ENCODE measurements around the gene FIBCD1. TPM values are rescaled to one million over a fixed set of nuclear protein-coding genes. Genes with fewer than 3 reads are reported as not detected.
A peak's percentile ranks its signal among the peaks of the same experiment; 100 is the strongest.

The FIBCD1 gene
- total RNA-seq, 1 experiment from 2014 or later: 7.1 TPM

GRCh38 chr9:130906735-130907416 lies 32.2 kb downstream of the FIBCD1 start:
- H3K4me1 Mint-ChIP-seq: peaks cover 2 to 28% of the 10 kb centered on the region in 2 experiments
- no peak overlapping the region for H4K5ac ChIP-seq (ENCODE audit: insufficient read length, low read depth, low read length)
- no CpG with 5 or more reads among the region's 21 CpGs for WGBS (ENCODE audit: extremely low coverage, insufficient read length, low lambda C conversion rate)

More at GRCh38 chr9:130906735-130907416, 32.2 kb downstream of the FIBCD1 start:
- Mint-ChIP-seq H3K36me3 (ENCODE audit: insufficient read depth in 1 of 3, low read depth in 3 of 3) (no peaks in the 10 kb centered on the region; a peak in 1 of 7 replicates), H3K27me3 (ENCODE audit: low read depth) (no peaks in the 10 kb centered on the region), H3K4me3 (no peak overlapping the region), H3K27ac (peak overlapping the region; percentile 40 to 88 (median 57); a peak in 3 of 7 replicates), H3K9me3 (no peaks in the 10 kb centered on the region)
- H2AK5ac ChIP-seq (ENCODE audit: insufficient read length, low read length): no peak overlapping the region
- no peak overlapping the region for H3K27ac ChIP-seq (ENCODE audit: insufficient read length, low read depth, low read length)
- no peak overlapping the region for H3K9ac ChIP-seq (ENCODE audit: extremely low read depth, insufficient read length, low read length)
- TF ChIP-seq, protein P1, sequence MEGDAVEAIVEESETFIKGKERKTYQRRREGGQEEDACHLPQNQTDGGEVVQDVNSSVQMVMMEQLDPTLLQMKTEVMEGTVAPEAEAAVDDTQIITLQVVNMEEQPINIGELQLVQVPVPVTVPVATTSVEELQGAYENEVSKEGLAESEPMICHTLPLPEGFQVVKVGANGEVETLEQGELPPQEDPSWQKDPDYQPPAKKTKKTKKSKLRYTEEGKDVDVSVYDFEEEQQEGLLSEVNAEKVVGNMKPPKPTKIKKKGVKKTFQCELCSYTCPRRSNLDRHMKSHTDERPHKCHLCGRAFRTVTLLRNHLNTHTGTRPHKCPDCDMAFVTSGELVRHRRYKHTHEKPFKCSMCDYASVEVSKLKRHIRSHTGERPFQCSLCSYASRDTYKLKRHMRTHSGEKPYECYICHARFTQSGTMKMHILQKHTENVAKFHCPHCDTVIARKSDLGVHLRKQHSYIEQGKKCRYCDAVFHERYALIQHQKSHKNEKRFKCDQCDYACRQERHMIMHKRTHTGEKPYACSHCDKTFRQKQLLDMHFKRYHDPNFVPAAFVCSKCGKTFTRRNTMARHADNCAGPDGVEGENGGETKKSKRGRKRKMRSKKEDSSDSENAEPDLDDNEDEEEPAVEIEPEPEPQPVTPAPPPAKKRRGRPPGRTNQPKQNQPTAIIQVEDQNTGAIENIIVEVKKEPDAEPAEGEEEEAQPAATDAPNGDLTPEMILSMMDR (conservative IDR thresholded peaks at IDR 0.05): no peak
- no peak overlapping the region for H3K4ac ChIP-seq (ENCODE audit: low read depth, low read length)
- no peak overlapping the region for H2BK5ac ChIP-seq (ENCODE audit: insufficient read length, low read length)
- H2BK120ac ChIP-seq (ENCODE audit: low read depth, low read length, poor library complexity, severe bottlenecking): no peak overlapping the region
- no peak overlapping the region for H3K18ac ChIP-seq (ENCODE audit: insufficient read length, low read depth, low read length)
- no peak overlapping the region for H3K56ac ChIP-seq (ENCODE audit: insufficient read length, low read depth, low read length)
- no peaks in the 10 kb centered on the region for H4K20me1 ChIP-seq (ENCODE audit: control insufficient read depth, insufficient read depth, insufficient read length)
- no peak overlapping the region for H3K4me2 ChIP-seq (ENCODE audit: insufficient read depth, insufficient read length, low read length)
- no peaks in the 10 kb centered on the region for H3K4me1 ChIP-seq (ENCODE audit: insufficient read depth, low read length)
- H4K8ac ChIP-seq (replicated peaks; ENCODE audit: insufficient read length, low read depth, low read length): no peak overlapping the region
- H3T11ph ChIP-seq (ENCODE audit: low read length): no peak overlapping the region
- no peak overlapping the region for H2BK20ac ChIP-seq (ENCODE audit: low read depth, low read length, poor library complexity, severe bottlenecking)
- H3K23ac ChIP-seq (ENCODE audit: insufficient read length, low read depth, low read length): no peak overlapping the region
- no peak overlapping the region for H3K14ac ChIP-seq (ENCODE audit: insufficient read depth, low read length)
- H2BK15ac ChIP-seq (ENCODE audit: low read depth, low read length): no peak overlapping the region
- no peaks in the 10 kb centered on the region for H3K9me3 ChIP-seq (ENCODE audit: control insufficient read depth, low read depth, low read length)
- no peak overlapping the region for H4K91ac ChIP-seq (ENCODE audit: insufficient read length, low read depth, low read length)
- H2AFZ ChIP-seq (ENCODE audit: low read length): no peak overlapping the region
- no peak overlapping the region for H2BK12ac ChIP-seq (ENCODE audit: insufficient read length, low read depth, low read length)
- no peaks in the 10 kb centered on the region for H3K79me1 ChIP-seq (ENCODE audit: insufficient read depth, low read depth, low read length, poor library complexity, severe bottlenecking)
- no peaks in the 10 kb centered on the region for H3K79me2 ChIP-seq (ENCODE audit: insufficient read depth, low read length)
- no peaks in the 10 kb centered on the region for H3K23me2 ChIP-seq (ENCODE audit: insufficient read length, low read depth, low read length, poor library complexity, severe bottlenecking)
- no peaks in the 10 kb centered on the region for H3K27me3 ChIP-seq (ENCODE audit: insufficient read depth, low read length)
- DNase-seq: no peak

Data from H9 (cell line).